ENCODE measurements around the gene UTP4.
A peak's percentile ranks its signal among the peaks of the same experiment; 100 is the strongest.
"Not testable (repeated sequence)": the region's sequence is repeated elsewhere in the genome, so short reads cannot be mapped to it uniquely, and the experiment has no call there.

The UTP4 gene

DNA sequence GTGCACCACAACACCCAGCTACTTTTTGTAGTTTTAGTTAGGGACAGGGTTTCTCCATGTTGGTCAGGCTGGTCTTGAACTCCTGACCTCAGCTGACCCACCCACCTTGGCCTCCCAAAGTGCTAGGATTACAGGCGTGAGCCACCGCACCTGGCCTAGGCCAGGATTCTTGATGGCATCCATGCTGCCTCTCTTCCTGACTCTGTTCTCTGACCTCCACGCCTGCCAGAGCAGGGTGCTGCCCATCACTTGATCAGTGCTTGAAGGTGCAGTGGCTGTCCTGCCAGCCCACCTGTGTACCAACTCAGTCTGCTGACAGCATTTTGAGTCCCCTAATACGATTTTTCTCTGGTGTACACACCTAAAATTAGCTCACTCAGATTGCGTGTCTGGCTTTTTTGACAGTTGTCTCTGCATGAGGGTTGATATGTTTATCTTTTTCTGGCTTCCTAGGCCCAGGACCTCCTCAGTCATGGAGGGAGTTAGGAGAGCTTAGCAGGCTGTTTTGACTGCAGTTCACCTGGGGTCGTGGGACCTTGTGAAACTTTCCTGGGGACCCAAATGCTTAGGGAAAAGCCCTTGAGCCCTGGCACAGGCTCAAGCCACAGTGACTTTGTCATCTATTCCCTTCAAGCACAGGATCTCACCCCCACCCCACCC is 21.1 kb upstream of the UTP4 start:
- DNase-seq: no peak

GRCh38 chr16:69111876-69112230 is 20.6 kb upstream of the UTP4 start:
- DNase-seq: no peak

DNA sequence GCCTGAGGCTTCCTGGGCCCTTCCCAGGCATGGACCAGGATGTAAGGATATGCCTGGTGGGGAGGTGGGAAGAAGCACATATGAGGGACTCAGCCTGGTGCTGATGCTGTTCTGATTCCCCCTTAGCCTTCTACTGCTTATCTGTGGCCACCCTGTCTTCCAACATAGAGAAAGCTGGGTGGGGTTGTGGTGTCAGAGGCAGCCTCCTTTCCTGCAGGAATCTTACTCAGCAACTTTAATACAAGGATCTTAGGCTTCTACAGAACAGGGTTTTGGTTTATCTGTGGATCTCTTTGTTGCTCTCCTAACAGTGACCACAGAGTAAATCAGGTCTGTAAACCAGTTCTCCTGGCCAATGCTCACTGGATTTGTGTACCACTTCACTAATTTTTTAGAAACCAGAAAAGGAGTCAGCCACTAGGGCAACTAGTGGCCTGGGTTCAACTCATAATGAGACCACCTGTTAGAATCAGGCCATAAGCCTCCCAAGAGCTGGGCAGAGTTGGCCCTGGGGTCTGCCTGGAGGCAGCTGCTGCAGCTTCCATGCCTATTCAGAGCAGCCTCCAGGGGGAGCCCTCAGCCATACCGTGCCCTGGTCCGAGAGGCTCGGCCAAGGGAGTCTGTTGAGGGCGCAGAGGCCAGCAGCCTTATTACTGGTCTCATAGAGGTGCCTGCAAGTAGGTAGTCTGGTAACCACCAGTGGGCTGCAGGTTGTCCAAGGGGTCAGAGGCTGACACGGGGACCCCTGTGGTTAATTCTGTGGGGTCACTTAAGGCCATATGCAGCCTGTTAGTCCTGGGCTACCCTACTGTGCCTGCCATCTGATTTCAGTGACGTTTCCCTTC is 19.9 kb upstream of the UTP4 start:
- DNase-seq: no peak

GRCh38 chr16:69113216-69113615 is 19.2 kb upstream of the UTP4 start:
- DNase-seq: no peak

GRCh38 chr16:69114346-69114975 is 18.0 kb upstream of the UTP4 start:
- DNase-seq: no peak

GRCh38 chr16:69114976-69115355 is 17.5 kb upstream of the UTP4 start:
- no peak for DNase-seq

DNA sequence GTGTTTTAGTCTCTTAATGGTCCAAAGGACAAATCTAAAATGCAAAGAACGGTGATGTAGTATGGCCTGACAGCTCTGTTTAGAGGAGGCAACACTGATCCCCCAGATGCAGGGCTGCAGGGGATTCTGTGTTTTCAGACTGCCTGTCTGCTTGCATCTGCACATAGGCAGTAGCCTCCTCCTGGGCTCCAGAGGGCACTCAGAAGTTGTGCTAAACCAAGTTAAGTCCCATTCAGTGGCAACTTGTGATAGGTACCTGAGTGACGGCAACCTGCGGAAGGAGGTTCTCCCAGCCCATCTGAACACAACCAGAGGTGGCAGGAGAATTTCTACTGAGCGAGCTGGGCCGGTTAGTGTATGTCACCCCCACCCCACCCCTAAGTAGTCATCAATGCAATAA is 17.1 kb upstream of the UTP4 start:
- no peak for DNase-seq

- no peak for DNase-seq
Observed at GRCh38 chr16:69115837-69116236, 16.6 kb upstream of the UTP4 start.

- no peak for DNase-seq
Observed at GRCh38 chr16:69116256-69116875, 16.1 kb upstream of the UTP4 start.

DNA sequence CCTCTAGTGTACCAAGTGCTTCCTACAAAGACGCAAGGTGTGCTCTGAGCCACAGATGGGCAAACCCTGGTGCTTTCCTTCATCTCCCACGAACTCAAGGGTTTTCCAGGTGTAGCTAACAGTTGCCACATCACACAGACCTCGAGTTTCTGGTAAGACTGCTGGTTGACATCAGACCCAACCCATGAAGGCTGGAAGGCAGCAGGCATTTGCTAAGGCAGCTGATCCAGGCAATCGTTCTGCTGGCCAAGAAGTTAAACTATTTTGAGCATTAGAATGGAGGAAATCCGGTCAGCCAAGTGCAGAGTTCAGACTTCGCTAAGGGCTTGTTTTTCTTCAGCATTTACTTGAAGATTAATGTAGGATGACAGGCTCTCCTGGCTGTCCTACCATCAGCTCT is 15.5 kb upstream of the UTP4 start:
- DNase-seq: no peak

GRCh38 chr16:69118468-69118867 is 14.0 kb upstream of the UTP4 start:
- no peak for DNase-seq

- no peak for DNase-seq
Observed at GRCh38 chr16:69118994-69119393, 13.5 kb upstream of the UTP4 start.

DNA sequence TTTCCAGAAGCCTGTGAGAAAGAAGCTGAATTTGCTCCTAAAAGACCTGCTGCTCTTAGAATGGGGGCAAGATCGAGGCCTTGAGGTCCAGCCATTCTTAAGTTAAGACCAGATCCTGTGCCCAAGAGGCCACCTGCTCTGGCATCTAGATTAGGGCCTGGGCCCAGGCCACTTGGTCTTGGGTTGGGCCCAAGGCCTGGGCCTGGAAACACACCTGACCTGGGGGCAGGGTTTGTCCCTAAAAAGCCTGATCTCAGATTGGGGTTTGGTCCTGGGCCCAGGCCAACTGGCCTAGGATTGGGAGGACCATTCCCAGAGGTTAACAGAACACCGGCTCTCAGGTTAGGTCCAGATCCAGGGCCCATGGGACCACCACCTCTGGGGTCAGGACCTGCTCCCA is 12.9 kb upstream of the UTP4 start:
- no peak for DNase-seq

DNA sequence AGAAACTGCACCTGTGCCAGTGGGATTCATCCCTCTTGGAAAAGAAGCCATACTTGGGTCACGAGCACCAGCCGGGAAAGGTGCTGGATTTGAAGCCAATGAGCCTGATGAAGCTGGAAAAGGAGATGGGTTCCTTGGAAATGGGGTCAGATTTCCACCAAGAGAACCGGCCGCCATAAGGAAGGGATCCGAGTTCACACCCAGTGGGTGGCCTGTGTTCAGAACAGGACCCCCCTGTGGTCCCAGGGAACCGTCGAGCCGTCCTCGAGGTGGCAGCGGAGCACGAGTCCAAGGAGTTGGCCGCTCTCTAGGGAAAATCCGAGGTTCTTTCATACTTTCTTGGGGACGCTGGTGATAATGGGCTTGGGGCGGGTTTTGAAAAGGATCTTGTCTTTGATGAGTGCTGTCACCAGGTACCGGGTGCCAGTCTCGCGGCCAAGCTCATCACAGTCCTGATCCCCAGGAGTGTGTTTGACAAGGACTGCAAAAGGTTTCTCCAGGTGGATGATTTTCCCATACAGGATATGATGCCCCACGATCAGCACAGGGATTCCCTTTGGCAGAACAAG is 12.3 kb upstream of the UTP4 start:
- DNase-seq: no peak

GRCh38 chr16:69123910-69124309 is 8.5 kb upstream of the UTP4 start:
- peak; percentile 25 for DNase-seq

GRCh38 chr16:69124406-69124805 is 8.0 kb upstream of the UTP4 start:
- not testable (repeated sequence) for DNase-seq

- not testable (repeated sequence) for DNase-seq
Observed at GRCh38 chr16:69124961-69125360, 7.5 kb upstream of the UTP4 start.

GRCh38 chr16:69126221-69126620 is 6.2 kb upstream of the UTP4 start:
- DNase-seq: no peak

DNA sequence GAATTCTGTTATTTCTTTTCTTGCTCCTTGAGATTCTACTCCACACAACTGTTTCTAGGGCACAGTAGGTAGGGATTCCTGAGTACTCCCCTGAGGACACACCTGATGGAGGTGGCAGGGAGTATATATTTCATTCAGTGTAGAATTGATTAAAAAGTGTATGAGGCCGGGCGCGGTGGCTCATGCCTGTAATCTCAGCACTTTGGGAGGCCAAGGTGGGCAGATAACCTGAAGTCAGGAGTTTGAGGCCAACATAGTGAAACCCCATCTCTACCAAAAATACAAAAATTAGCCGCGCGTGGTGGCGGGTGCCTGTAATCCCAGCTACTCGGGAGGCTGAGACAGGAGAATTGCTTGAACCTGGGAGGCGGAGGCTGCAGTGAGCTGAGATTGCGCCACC is 5.6 kb upstream of the UTP4 start:
- not testable (repeated sequence) for DNase-seq

GRCh38 chr16:69127966-69128510 is 4.4 kb upstream of the UTP4 start:
- DNase-seq: no peak

DNA sequence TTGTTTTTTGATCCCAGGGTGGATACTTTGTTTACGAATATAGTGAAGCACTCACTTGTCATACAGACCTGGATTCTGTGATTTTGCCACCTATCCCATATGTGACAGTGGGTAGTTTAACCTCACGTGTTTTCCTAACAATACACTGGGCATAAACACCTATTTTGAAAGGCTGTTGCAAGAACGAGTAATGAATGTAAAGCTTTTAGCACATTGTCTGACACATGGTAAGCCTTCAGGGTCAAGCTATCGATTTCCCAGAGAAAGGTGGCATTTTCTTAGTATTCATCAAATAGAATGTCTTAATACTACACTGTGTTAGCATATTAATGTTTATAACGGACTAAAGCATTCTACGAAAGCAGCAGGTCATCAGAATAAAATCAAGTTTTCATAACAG is 2.0 kb upstream of the UTP4 start:
- DNase-seq: no peak

DNA sequence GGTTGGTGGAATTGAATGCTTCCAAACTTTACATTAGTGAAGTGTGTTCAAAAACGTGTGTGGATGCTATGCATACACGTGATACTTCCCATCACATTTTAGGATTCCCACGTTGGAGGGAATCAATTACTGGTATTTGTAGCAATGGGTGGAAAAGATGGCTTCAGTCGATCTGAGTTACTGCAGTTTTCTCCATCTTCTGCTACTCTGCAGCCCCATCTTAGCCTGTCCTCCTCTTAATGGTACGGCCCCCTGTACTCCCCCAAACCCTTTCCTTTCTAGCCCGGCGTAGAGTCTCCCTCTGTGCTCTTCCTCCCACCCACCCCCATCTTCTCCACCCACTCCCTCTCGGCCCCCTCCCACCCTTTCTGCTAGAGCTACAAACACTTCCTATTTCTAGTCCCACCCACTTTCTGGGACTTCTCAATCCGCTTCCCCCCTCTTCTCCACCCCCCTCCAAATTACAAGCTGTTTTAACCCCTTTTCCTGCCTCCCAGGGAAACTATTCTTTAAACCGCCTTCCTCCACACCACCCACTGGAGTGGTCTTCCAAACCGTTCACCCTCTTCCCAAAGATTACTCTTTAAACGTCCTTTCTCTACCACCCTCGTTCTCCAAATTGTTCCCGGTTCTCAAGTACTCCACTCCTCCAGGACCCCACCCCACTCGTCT is 1.1 kb upstream of the UTP4 start:
- peak; percentile 12 for DNase-seq

All from NCI-H446 treated with DMSO at 0.1 percent for 48 hours (cell line).